ENCODE data around the gene CYP2E1. TPM values are rescaled to one million over a fixed set of nuclear protein-coding genes. Genes with fewer than 3 reads are reported as not detected.
A peak's percentile ranks its signal among the peaks of the same experiment; 100 is the strongest.
"Not testable (repeated sequence)": the region's sequence is repeated elsewhere in the genome, so short reads cannot be mapped to it uniquely, and the experiment has no call there.

CYP2E1 gene
- total RNA-seq, 1 experiment from 2014 or later, result 3.5 TPM

GRCh38 chr10:133537546-133538545 is 10.7 kb downstream of the CYP2E1 start:
- intact Hi-C loops (cut with micrococcal nuclease; ENCODE audit: unreplicated experiment), result no loop called here
- Mint-ChIP-seq H3K27ac (ENCODE audit: unreplicated experiment) (peak overlapping the region; percentile 42), H3K36me3 (ENCODE audit: insufficient read depth, unreplicated experiment) (no peaks in the 10 kb centered on the region), H3K4me1 (ENCODE audit: low read depth, unreplicated experiment) (peaks cover 12% of the 10 kb centered on the region), H3K27me3 (ENCODE audit: unreplicated experiment) (no peaks in the 10 kb centered on the region), H3K4me3 (ENCODE audit: low read depth, unreplicated experiment) (no peak overlapping the region), H3K9me3 (ENCODE audit: low read depth, unreplicated experiment) (no peaks in the 10 kb centered on the region)
- no TSS peak for BruUV-seq (replicated peaks)
- no peak for TF ChIP-seq CTCF (IDR thresholded peaks at IDR 0.05; ENCODE audit: unreplicated experiment)
- CTCF ChIA-PET, result no interaction called here
- no peak for DNase-seq

GRCh38 chr10:133541441-133541975 is 14.3 kb downstream of the CYP2E1 start:
- H3K27ac Mint-ChIP-seq (ENCODE audit: unreplicated experiment); DNase-seq; H3K4me3 Mint-ChIP-seq (ENCODE audit: low read depth, unreplicated experiment); H3K36me3 Mint-ChIP-seq (ENCODE audit: insufficient read depth, unreplicated experiment); intact Hi-C loops (cut with micrococcal nuclease; ENCODE audit: unreplicated experiment); H3K27me3 Mint-ChIP-seq (ENCODE audit: unreplicated experiment); H3K9me3 Mint-ChIP-seq (ENCODE audit: low read depth, unreplicated experiment); CTCF ChIA-PET; BruUV-seq (replicated peaks): not testable (repeated sequence)
- H3K4me1 Mint-ChIP-seq (ENCODE audit: low read depth, unreplicated experiment), result peaks cover 22% of the 10 kb centered on the region

GRCh38 chr10:133544506-133544905 is 17.3 kb downstream of the CYP2E1 start:
- CTCF ChIA-PET, result no interaction called here
- no TSS peak for BruUV-seq (replicated peaks)

GRCh38 chr10:133554600-133554999 is 27.4 kb downstream of the CYP2E1 start:
- Mint-ChIP-seq H3K4me1 (ENCODE audit: low read depth, unreplicated experiment) (no peaks in the 10 kb centered on the region), H3K36me3 (ENCODE audit: insufficient read depth, unreplicated experiment) (no peaks in the 10 kb centered on the region), H3K4me3 (ENCODE audit: low read depth, unreplicated experiment) (no peak overlapping the region), H3K27me3 (ENCODE audit: unreplicated experiment) (peaks cover 8% of the 10 kb centered on the region), H3K27ac (ENCODE audit: unreplicated experiment) (no peak overlapping the region), H3K9me3 (ENCODE audit: low read depth, unreplicated experiment) (no peaks in the 10 kb centered on the region)
- DNase-seq, result no peak
- intact Hi-C loops (cut with micrococcal nuclease; ENCODE audit: unreplicated experiment), result no loop called here
- TF ChIP-seq CTCF (IDR thresholded peaks at IDR 0.05; ENCODE audit: unreplicated experiment), result no peak
- CTCF ChIA-PET, result no interaction called here
- BruUV-seq (replicated peaks), result no TSS peak

More at GRCh38 chr10:133544506-133544905, 17.3 kb downstream of the CYP2E1 start:
- intact Hi-C loops (cut with micrococcal nuclease; ENCODE audit: unreplicated experiment), result no loop called here
- Mint-ChIP-seq H3K9me3 (ENCODE audit: low read depth, unreplicated experiment) (peaks cover 10% of the 10 kb centered on the region), H3K4me1 (ENCODE audit: low read depth, unreplicated experiment) (peaks cover 10% of the 10 kb centered on the region), H3K4me3 (ENCODE audit: low read depth, unreplicated experiment) (no peak overlapping the region), H3K36me3 (ENCODE audit: insufficient read depth, unreplicated experiment) (no peaks in the 10 kb centered on the region), H3K27me3 (ENCODE audit: unreplicated experiment) (no peaks in the 10 kb centered on the region), H3K27ac (ENCODE audit: unreplicated experiment) (no peak overlapping the region)
- DNase-seq, result no peak
- no peak for TF ChIP-seq CTCF (IDR thresholded peaks at IDR 0.05; ENCODE audit: unreplicated experiment)
